OCI-LY1 (cell line): ENCODE results near the gene SLC12A4.

Experiments used
- CTCF ChIP-seq: fragments of 200-600 bp; sonication (generic), shearing (Covaris generic); IDR thresholded peaks from 2 replicates; pipeline ENCODE4 v1.5.1; 2017; ENCODE audit warnings: mild to moderate bottlenecking, antibody characterized with exemption, low read length, moderate library complexity, mixed read lengths
- EZH2 ChIP-seq: fragments of 200-600 bp; sonication (generic), shearing (Covaris generic); IDR thresholded peaks from 2 replicates; pipeline ENCODE4 v1.8.0; 2017; ENCODE audit warnings: borderline replicate concordance, mixed run types, mild to moderate bottlenecking, antibody characterized with exemption, low read length, moderate library complexity, mixed read lengths

- TF ChIP-seq CTCF (no peak), EZH2 (no peak)
Observed at GRCh38 chr16:68000450-68000849, 32.0 kb upstream of the SLC12A4 start.
